HS-5 (cell line): ENCODE data around the gene PPM1M.

Experiments
- DNase-seq: peaks from one replicate; pipeline ENCODE4 v3.0.0-alpha.2; 2012; ENCODE audit warnings: low read depth

The PPM1M gene

DNA sequence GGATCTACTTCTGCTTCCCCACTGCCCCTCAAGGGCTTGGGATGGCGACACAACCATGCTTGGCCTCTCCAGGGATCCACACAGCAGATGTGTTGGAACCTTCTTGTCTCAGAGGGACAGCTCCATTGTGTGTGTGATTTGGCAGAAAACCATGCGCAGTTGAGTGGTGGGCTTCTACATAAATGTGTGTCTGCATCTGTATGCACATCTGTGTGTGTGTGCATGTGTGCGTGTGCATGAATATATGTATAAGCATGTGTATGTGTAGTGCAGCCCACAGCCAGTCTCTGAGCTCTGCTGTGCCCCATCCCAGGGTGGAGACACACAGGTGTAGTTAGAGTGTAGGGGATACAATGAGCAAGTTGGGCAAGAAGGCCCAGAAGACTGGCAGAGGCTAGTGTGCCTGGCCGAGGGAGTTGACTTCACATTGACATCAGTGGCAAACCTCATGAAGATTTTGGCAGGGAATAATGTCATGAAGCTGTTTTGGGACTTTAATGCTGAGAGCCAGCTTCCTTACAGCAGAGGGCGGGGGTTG, 50.2 kb downstream of the PPM1M start:
- no peak for DNase-seq

DNA sequence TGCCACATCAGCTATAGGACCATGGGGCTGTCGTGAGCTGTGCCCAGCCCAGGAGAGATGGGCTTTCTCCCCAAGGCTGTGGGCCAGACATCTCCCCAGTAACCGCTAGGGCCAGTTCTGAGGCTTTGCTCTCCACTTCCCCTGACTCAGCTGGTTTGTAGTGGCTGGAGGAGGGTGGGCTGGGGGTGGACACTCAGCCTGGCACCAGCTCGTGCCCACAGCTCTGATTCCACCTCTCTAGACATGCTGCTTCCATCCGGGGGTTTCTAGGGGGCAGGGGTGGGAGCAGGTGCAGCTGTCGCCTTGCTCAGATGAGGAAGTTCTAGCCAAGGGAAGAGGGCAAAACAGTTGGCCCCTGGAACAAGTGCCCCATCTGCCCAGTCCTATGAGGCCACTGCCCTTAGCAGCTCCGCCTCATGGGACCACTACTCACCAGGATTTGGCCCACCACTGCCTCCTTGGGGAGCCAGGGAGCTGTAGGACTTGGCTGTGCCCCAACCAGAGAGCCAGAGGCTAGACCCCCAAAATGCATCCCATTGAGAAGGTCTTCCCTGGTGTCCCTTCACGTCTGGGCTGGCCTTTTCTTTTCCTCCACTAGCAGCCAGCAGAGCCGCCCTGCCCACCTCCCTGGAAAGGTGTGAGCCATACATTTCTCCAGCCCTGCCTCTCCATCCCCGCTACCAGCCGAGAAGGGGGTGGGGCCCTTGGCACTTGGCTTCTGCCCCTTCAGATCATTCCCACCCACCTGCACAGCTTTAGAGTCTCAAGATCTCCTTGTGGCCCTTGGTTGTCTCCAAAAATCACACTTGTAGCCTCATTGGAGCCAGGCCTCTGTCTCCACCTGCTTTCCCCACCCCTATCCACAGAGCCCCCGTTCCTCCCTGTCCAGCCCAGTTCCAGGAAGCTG, 51.9 kb downstream of the PPM1M start:
- DNase-seq = no peak

DNA sequence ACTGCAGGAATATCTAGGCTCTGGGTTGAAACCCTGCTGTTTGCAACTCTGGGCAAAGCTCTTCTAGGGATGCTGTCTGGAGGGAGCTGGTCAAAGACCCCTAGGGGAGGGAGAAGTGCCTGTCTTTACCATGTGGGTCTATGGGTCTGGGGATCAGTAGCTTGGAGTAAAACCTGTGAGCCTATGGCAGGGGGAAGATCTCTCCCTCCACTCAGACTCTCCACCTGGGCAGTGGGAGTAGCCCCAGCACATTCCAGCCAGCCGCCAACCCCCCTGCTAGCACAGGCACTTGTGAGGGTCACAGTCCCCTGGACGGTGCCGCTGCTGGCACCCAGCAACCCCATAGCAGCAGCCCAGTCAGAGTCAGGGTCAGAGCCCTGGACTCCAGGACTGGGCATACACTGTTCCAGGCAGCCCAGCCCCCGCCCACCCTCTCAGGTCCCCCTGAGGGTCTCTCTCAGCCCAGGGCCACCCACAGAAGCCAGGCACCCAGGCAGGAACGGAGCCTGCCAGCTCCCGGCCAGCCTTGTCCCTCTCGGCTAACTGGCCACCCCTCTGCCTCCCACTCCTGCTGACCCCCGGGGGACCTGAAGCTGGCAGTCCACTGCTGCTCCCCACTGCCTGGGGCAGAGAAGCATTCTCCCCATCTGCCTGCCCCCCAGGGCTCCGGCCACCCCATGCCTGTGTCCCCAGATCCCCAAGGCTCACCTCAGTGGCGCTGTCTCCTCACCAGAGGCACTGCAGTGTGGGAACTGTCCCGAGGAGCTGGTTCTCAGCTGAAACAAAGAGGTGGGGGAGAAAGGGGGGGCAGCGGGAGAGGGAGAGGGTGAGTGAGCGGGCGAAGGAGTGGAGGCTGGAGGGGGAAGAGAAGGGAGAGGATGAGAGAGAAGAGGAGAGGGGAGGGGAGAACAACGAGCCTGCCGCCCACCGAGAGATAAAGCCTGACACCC, 52.9 kb downstream of the PPM1M start:
- no peak for DNase-seq

DNA sequence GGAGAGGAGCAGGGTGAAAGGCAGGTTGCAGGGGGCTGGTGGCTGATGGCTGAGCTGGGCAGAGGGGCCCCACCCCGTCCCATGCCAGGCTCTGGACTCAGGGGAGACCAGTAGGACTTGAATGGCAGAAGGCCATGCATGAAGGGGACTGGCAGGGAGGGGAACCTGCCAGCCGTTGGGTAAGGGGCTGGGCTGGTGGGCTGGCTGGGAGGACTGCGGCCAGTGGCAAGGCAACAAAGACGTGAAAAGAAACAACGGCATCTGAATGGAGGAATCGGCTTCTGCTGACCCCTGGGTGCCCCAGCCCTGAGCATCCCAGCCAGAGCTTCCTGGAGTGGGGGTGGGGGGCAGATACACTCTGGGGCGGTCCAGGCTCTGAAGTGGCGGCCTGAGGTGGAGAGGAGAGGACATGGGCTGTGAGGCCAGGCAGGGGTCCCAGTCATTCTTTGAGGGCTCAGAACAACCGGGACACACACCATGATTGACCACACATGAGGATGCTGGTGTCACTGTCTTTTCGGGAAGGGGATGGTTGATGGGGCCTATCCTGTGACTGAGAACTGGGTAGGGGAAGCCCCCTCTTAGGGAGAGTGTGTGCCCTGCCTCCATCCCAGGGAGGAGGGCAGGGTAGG, 53.8 kb downstream of the PPM1M start:
- no peak for DNase-seq
